ENCODE data around the gene ETV4. TPM values are rescaled to one million over a fixed set of nuclear protein-coding genes. Genes with fewer than 3 reads are reported as not detected.

The ETV4 gene
- total and polyA plus RNA-seq, 2 experiments from 2014 or later = 10.7 to 14.8 TPM

- Histone ChIP-seq H3K27ac (peak overlapping the region; percentile 83), H3K79me2 (no peaks in the 10 kb centered on the region), H3K4me2 (no peak overlapping the region), H3K9me3 (ENCODE audit: low read depth) (no peaks in the 10 kb centered on the region), H3K27me3 (no peaks in the 10 kb centered on the region), H2AFZ (no peak overlapping the region), H3K4me3 (no peak overlapping the region), H3K9me2 (replicated peaks; ENCODE audit: insufficient read depth) (no peaks in the 10 kb centered on the region), H3K4me1 (ENCODE audit: insufficient read depth) (peaks cover 55% of the 10 kb centered on the region), H4K20me1 (ENCODE audit: insufficient read depth, poor library complexity, severe bottlenecking) (no peaks in the 10 kb centered on the region), H3K36me3 (replicated peaks; ENCODE audit: insufficient read depth, low read depth) (no peaks in the 10 kb centered on the region)
- no peak for TF ChIP-seq EZH2 (IDR thresholded peaks at IDR 0.05; ENCODE audit: borderline replicate concordance)
- TF ChIP-seq EZH2phosphoT487 (IDR thresholded peaks at IDR 0.05; ENCODE audit: low read depth, severe bottlenecking, unreplicated experiment) = no peak
- no peak for TF ChIP-seq CTCF (IDR thresholded peaks at IDR 0.05; ENCODE audit: poor library complexity)
- 69% methylated on average over 13 of the region's 14 CpGs for WGBS (ENCODE audit: low lambda C conversion rate, missing lambda C conversion rate)
- no peak for DNase-seq (ENCODE audit: low spot score)
These were observed 31.7 kb upstream of the ETV4 start for GRCh38 chr17:43577664-43578403.

- H3K4me3 ChIP-seq = no peak overlapping the region
- no peaks in the 10 kb centered on the region for H3K9me2 ChIP-seq (replicated peaks; ENCODE audit: insufficient read depth)
- no peaks in the 10 kb centered on the region for H3K27me3 ChIP-seq
- DNase-seq (ENCODE audit: low spot score) = peak; percentile 84
- no peak overlapping the region for H3K4me2 ChIP-seq
- no peak overlapping the region for H2AFZ ChIP-seq
- no peaks in the 10 kb centered on the region for H3K79me2 ChIP-seq
- TF ChIP-seq EZH2phosphoT487 (IDR thresholded peaks at IDR 0.05; ENCODE audit: low read depth, severe bottlenecking, unreplicated experiment) (no peak), EZH2 (IDR thresholded peaks at IDR 0.05; ENCODE audit: borderline replicate concordance) (no peak), CTCF (IDR thresholded peaks at IDR 0.05; ENCODE audit: poor library complexity) (peak; percentile 98)
- no peaks in the 10 kb centered on the region for H3K9me3 ChIP-seq (ENCODE audit: low read depth)
- 16% methylated on average over 10 of the region's 10 CpGs for WGBS (ENCODE audit: low lambda C conversion rate, missing lambda C conversion rate)
- H3K27ac ChIP-seq = no peak overlapping the region
- peaks cover 57% of the 10 kb centered on the region for H3K4me1 ChIP-seq (ENCODE audit: insufficient read depth)
- no peaks in the 10 kb centered on the region for H3K36me3 ChIP-seq (replicated peaks; ENCODE audit: insufficient read depth, low read depth)
- no peaks in the 10 kb centered on the region for H4K20me1 ChIP-seq (ENCODE audit: insufficient read depth, poor library complexity, severe bottlenecking)
These were observed 30.6 kb upstream of the ETV4 start for GRCh38 chr17:43576563-43577229.

- Histone ChIP-seq H3K79me2 (no peaks in the 10 kb centered on the region), H4K20me1 (ENCODE audit: insufficient read depth, poor library complexity, severe bottlenecking) (no peaks in the 10 kb centered on the region), H3K27ac (peak overlapping the region; percentile 80), H3K36me3 (replicated peaks; ENCODE audit: insufficient read depth, low read depth) (no peaks in the 10 kb centered on the region), H3K4me3 (no peak overlapping the region), H3K27me3 (no peaks in the 10 kb centered on the region), H3K4me1 (ENCODE audit: insufficient read depth) (peaks cover 54% of the 10 kb centered on the region), H3K9me3 (ENCODE audit: low read depth) (no peaks in the 10 kb centered on the region), H3K9me2 (replicated peaks; ENCODE audit: insufficient read depth) (no peaks in the 10 kb centered on the region), H2AFZ (no peak overlapping the region), H3K4me2 (no peak overlapping the region)
- 41% methylated on average over 5 of the region's 5 CpGs for WGBS (ENCODE audit: low lambda C conversion rate, missing lambda C conversion rate)
- no peak for DNase-seq (ENCODE audit: low spot score)
- TF ChIP-seq CTCF (IDR thresholded peaks at IDR 0.05; ENCODE audit: poor library complexity) = no peak
- TF ChIP-seq EZH2 (IDR thresholded peaks at IDR 0.05; ENCODE audit: borderline replicate concordance) = no peak
- no peak for TF ChIP-seq EZH2phosphoT487 (IDR thresholded peaks at IDR 0.05; ENCODE audit: low read depth, severe bottlenecking, unreplicated experiment)
These were observed 28.9 kb upstream of the ETV4 start for GRCh38 chr17:43574896-43575525.
